Tibial nerve (tissue), 4 donors: ENCODE results near the gene DHRS11. TPM values are rescaled to one million over a fixed set of nuclear protein-coding genes. Genes with fewer than 3 reads are reported as not detected.

Experiments
- DNase-seq, 2 donors: peaks; one replicate each; pipeline ENCODE4 v3.0.0-alpha.2; 2019; ENCODE audit warnings: low spot score in 2 of 2
- H3K27ac ChIP-seq, 4 donors: fragments of 200-600 bp; sonication (generic) in 3 of 4; one replicate each; pipeline ENCODE4 v1.5.1; 2017 to 2019; ENCODE audit warnings: mild to moderate bottlenecking in 1 of 4
- H3K27me3 ChIP-seq, 2 donors: fragments of 200-600 bp; sonication (generic) in 1 of 2; one replicate each; pipeline versions ENCODE4 v1.5.1 to v1.6.0; 2017 to 2019
- H3K36me3 ChIP-seq, 3 donors: fragments of 200-600 bp; sonication (generic); one replicate each; pipeline ENCODE4 v1.5.1; 2018 to 2019
- H3K4me1 ChIP-seq, 4 donors: fragments of 200-600 bp; sonication (generic) in 3 of 4; one replicate each; pipeline ENCODE4 v1.5.1; 2017 to 2019
- H3K4me3 ChIP-seq, 4 donors: fragments of 200-600 bp; sonication (generic) in 3 of 4; one replicate each; pipeline ENCODE4 v1.5.1; 2017 to 2019; ENCODE audit warnings: mild to moderate bottlenecking in 1 of 4, moderate library complexity in 1 of 4
- H3K9me3 ChIP-seq, 4 donors: fragments of 200-600 bp; sonication (generic) in 3 of 4; one replicate each; pipeline ENCODE4 v1.5.1; 2017 to 2019
- CTCF ChIP-seq, 5 experiments: fragments of 200-600 bp in 3 of 5; fragments of 450-650 bp in 2 of 5; sonication (generic) in 3 of 5; IDR thresholded peaks; one replicate each; pipeline ENCODE4 v1.5.1; 2016 to 2019; ENCODE audit warnings: antibody characterized with exemption in 5 of 5, mild to moderate bottlenecking in 3 of 5, moderate library complexity in 2 of 5
- EP300 ChIP-seq, 2 donors: sonication (generic); formaldehyde crosslinking; IDR thresholded peaks; one replicate each; pipeline ENCODE4 v1.6.1; 2017; ENCODE audit warnings: antibody characterized with exemption in 2 of 2, mild to moderate bottlenecking in 1 of 2
- POLR2A ChIP-seq, 2 donors: fragments of 450-650 bp; IDR thresholded peaks; one replicate each; pipeline ENCODE4 v1.6.1; 2017; ENCODE audit warnings: antibody characterized with exemption in 2 of 2, mild to moderate bottlenecking in 2 of 2, moderate library complexity in 2 of 2
- WGBS, 2 donors: methylation state at CpG; one replicate each; pipeline ENCODE4 v1.1.5; 2018; 5-methylcytosine and 5-hydroxymethylcytosine counted together
- total RNA-seq, 4 donors: library from RNA; depleted of rRNA; stranded (reverse); fragments of >200 nt; gene quantifications; one replicate each; pipeline ENCODE4 v1.1.0, GENCODE V29; 2016

The DHRS11 gene
- total RNA-seq, 4 donors from 2014 or later: 0.78 to 14.7 (median 6.9) TPM

GRCh38 chr17:36599546-36600250, 8.0 kb downstream of the DHRS11 start:
- no peak for DNase-seq
- no peaks in the 10 kb centered on the region for H3K9me3 ChIP-seq
- WGBS, 2 donors: 88 to 89% methylated on average over 11 of the region's 11 CpGs
- no peak overlapping the region for H3K4me3 ChIP-seq
- H3K27ac ChIP-seq: no peak overlapping the region
- H3K36me3 ChIP-seq: peaks cover 0 to 4% (median 0%) of the 10 kb centered on the region in 3 donors
- H3K4me1 ChIP-seq: peaks cover 0 to 35% (median 15%) of the 10 kb centered on the region in 4 donors
- TF ChIP-seq CTCF (IDR thresholded peaks at IDR 0.05) (no peak), POLR2A (IDR thresholded peaks at IDR 0.05) (no peak), EP300 (IDR thresholded peaks at IDR 0.05) (no peak)
- H3K27me3 ChIP-seq: no peaks in the 10 kb centered on the region

- no peaks in the 10 kb centered on the region for H3K9me3 ChIP-seq
- no peak for TF ChIP-seq CTCF (IDR thresholded peaks at IDR 0.05)
- no peak for TF ChIP-seq POLR2A (IDR thresholded peaks at IDR 0.05)
- no peak for TF ChIP-seq EP300 (IDR thresholded peaks at IDR 0.05)
- 72 to 78% methylated on average over 3 of the region's 3 CpGs for WGBS, 2 donors
- no peak for DNase-seq
- H3K4me1 ChIP-seq: peaks cover 0 to 35% (median 15%) of the 10 kb centered on the region in 4 donors
- H3K36me3 ChIP-seq: peaks cover 0 to 4% (median 0%) of the 10 kb centered on the region in 3 donors
- no peaks in the 10 kb centered on the region for H3K27me3 ChIP-seq
- peak overlapping the region in 1 of 4 donors; percentile 99 for H3K4me3 ChIP-seq
- H3K27ac ChIP-seq: peak overlapping the region in 3 of 4 donors; percentile 80 to 85 (median 81)
These were observed 8.8 kb downstream of the DHRS11 start for GRCh38 chr17:36600465-36600864.

GRCh38 chr17:36600936-36601302, 9.2 kb downstream of the DHRS11 start:
- H3K36me3 ChIP-seq: peaks cover 0 to 4% (median 0%) of the 10 kb centered on the region in 3 donors
- DNase-seq: no peak
- H3K4me1 ChIP-seq: peaks cover 0 to 35% (median 15%) of the 10 kb centered on the region in 4 donors
- no peaks in the 10 kb centered on the region for H3K9me3 ChIP-seq
- H3K27ac ChIP-seq: peak overlapping the region in 3 of 4 donors; percentile 80 to 85 (median 81)
- TF ChIP-seq POLR2A (IDR thresholded peaks at IDR 0.05): no peak
- TF ChIP-seq CTCF (IDR thresholded peaks at IDR 0.05): no peak
- no peak for TF ChIP-seq EP300 (IDR thresholded peaks at IDR 0.05)
- peak overlapping the region; percentile 59 to 99 (median 95) for H3K4me3 ChIP-seq
- 12 to 13% methylated on average over 10 of the region's 10 CpGs for WGBS, 2 donors
- no peaks in the 10 kb centered on the region for H3K27me3 ChIP-seq

- DNase-seq: peak; percentile 79 to 85
- WGBS, 2 donors: 0 to 1% methylated on average over 8 to 60 of the region's 60 CpGs
These were observed 9.8 kb downstream of the DHRS11 start, which contains the start of gene MRM1 for GRCh38 chr17:36601303-36602029. Gene MRM1, plus strand, starts transcription at chr17:36601583. Its CDS starts 228 bp downstream, at chr17:36601811.

More at GRCh38 chr17:36601303-36602029, 9.8 kb downstream of the DHRS11 start, which contains the start of gene MRM1:
- H3K27ac ChIP-seq: peak within 1 kb of the TSS in 3 of 4 donors; percentile 80 to 85 (median 81)
- H3K36me3 ChIP-seq: peaks cover 0 to 4% (median 0%) of the 10 kb centered on the region in 3 donors
- H3K9me3 ChIP-seq: no peaks in the 10 kb centered on the region
- no peaks in the 10 kb centered on the region for H3K27me3 ChIP-seq
- H3K4me1 ChIP-seq: peaks cover 0 to 35% (median 15%) of the 10 kb centered on the region in 4 donors
- TF ChIP-seq EP300 (IDR thresholded peaks at IDR 0.05) (peak; percentile 60 to 75), CTCF (IDR thresholded peaks at IDR 0.05) (peak in 2 of 5 experiments; percentile 21 to 44), POLR2A (IDR thresholded peaks at IDR 0.05) (peak in 1 of 2 donors; percentile 58)
- peak within 1 kb of the TSS; percentile 59 to 99 (median 95) for H3K4me3 ChIP-seq
